OCI-LY7 (cell line): Measurements from ENCODE around the gene IPO7. TPM values are rescaled to one million over a fixed set of nuclear protein-coding genes. Genes with fewer than 3 reads are reported as not detected.

Source experiments
- BruUV-seq: library from RNA; stranded (reverse); fragments of 400-500 nt; replicated peaks from 2 replicates; lab custom pipeline; 2021; lab: Mats Ljungman, UMichigan
- CTCF ChIA-PET: fragments of 300-600 bp; sonication (Branson Sonifier 250); formaldehyde crosslinking; loops from one replicate; lab custom pipeline; 2022; ENCODE audit warnings: antibody characterized with exemption; ENCODE audit not compliant: unreplicated experiment; lab: Charles Lee
- POLR2A ChIA-PET: fragments of 300-600 bp; sonication (Branson Sonifier 250); formaldehyde crosslinking; loops from one replicate; lab custom pipeline; 2022; ENCODE audit warnings: antibody characterized with exemption; lab: Charles Lee
- DNase-seq: peaks from one replicate; pipeline ENCODE4 v3.0.0-alpha.2; 2015; ENCODE audit warnings: low spot score
- H2AFZ ChIP-seq: fragments of 200-600 bp; sonication (generic), shearing (Covaris generic); 2 replicates; pipeline ENCODE4 v1.6.1; 2014; ENCODE audit warnings: mild to moderate bottlenecking, antibody characterized with exemption, low read length, moderate library complexity
- H3K27ac ChIP-seq: fragments of 200-600 bp; sonication (generic); 2 replicates; pipeline ENCODE4 v1.5.1; 2014; ENCODE audit warnings: mixed run types, low read depth, mild to moderate bottlenecking, moderate library complexity, low read length, inconsistent platforms; ENCODE audit not compliant: poor library complexity, severe bottlenecking
- H3K36me3 ChIP-seq: fragments of 200-600 bp; sonication (generic); 2 replicates; pipeline ENCODE4 v1.6.1; 2014; ENCODE audit warnings: mild to moderate bottlenecking, antibody characterized with exemption, low read length, moderate library complexity, mixed read lengths; ENCODE audit not compliant: insufficient read depth
- H3K4me1 ChIP-seq: fragments of 200-600 bp; sonication (generic); 2 replicates; pipeline ENCODE4 v1.5.1; 2014; ENCODE audit warnings: mild to moderate bottlenecking, low read length; ENCODE audit not compliant: insufficient read depth, poor library complexity, severe bottlenecking
- H3K4me2 ChIP-seq: fragments of 200-600 bp; sonication (generic); 2 replicates; pipeline ENCODE4 v1.6.1; 2014; ENCODE audit warnings: mild to moderate bottlenecking, low read length
- H3K4me3 ChIP-seq: fragments of 200-600 bp; sonication (generic); 2 replicates; pipeline ENCODE4 v1.5.1; 2014; ENCODE audit warnings: mild to moderate bottlenecking, low read depth, low read length; ENCODE audit not compliant: poor library complexity, severe bottlenecking
- H3K79me2 ChIP-seq: fragments of 200-600 bp; sonication (generic); 2 replicates; pipeline ENCODE4 v1.6.1; 2016; ENCODE audit warnings: low read depth, mild to moderate bottlenecking, low read length, moderate library complexity, mixed read lengths; ENCODE audit not compliant: insufficient read depth
- H3K9me2 ChIP-seq: fragments of 200-600 bp; sonication (generic); 2 replicates; pipeline ENCODE4 v1.6.1; 2016; ENCODE audit warnings: mild to moderate bottlenecking, low read length, mixed read lengths; ENCODE audit not compliant: insufficient read depth
- H3K9me3 ChIP-seq: fragments of 200-600 bp; sonication (generic); 2 replicates; pipeline ENCODE4 v1.6.1; 2014; ENCODE audit warnings: mild to moderate bottlenecking, mixed run types, low read length, mixed read lengths
- H4K20me1 ChIP-seq: fragments of 200-600 bp; sonication (generic); 2 replicates; pipeline ENCODE4 v1.6.1; 2014; ENCODE audit warnings: mild to moderate bottlenecking, antibody characterized with exemption, low read length, moderate library complexity, mixed read lengths; ENCODE audit not compliant: insufficient read depth
- CTCF ChIP-seq: fragments of 200-600 bp; sonication (generic); conservative IDR thresholded peaks from 2 replicates; pipeline ENCODE4 v1.5.1; 2014; ENCODE audit warnings: mild to moderate bottlenecking, antibody characterized with exemption, low read length, moderate library complexity, mixed read lengths
- EZH2phosphoT487 ChIP-seq: fragments of 200-600 bp; sonication (generic); IDR thresholded peaks from 2 replicates; pipeline ENCODE4 v1.6.1; 2018; ENCODE audit warnings: low read depth, borderline replicate concordance, mild to moderate bottlenecking, mixed run types, antibody characterized with exemption, low read length, moderate library complexity, mixed read lengths
- intact Hi-C: fragments of 100-400 bp; cut with micrococcal nuclease; formaldehyde crosslinking; loops from one replicate; pipeline ENCODE4 v1.10.0; 2022; ENCODE audit not compliant: unreplicated experiment
- total RNA-seq, 2 experiments: library from RNA; depleted of rRNA in 1 of 2; stranded (reverse); fragments of >200 nt in 1 of 2; shearing (Covaris generic) in 1 of 2; gene quantifications; 2 replicates each; pipeline ENCODE4 v1.2.3, GENCODE V29; 2014 to 2022

The IPO7 gene
- total RNA-seq, 2 experiments from 2014 or later: 120 to 160 TPM

DNA sequence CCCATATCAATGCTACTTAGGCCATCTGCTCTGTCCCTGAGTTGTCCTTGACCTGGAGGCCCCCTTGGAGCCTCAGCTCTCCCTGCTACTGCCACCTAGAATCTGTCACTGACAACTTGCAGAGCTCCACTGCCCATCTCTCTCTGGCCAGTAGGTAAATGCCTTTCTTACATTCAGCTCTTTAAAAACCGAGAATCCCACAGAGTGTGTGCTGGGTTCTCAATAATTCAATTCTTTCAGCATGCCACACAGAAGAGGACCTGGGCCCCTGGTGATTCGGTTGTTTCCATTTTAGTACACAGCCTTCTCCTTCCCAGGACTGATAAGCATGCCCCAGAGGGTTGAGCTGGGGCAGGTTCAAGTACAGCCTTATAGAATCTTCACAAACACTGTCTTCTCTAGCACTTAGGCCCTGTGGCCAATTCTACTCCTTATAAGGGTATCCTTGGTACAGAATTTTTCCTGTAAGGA, 22.0 kb upstream of the IPO7 start:
- Histone ChIP-seq H3K9me2 (no peaks in the 10 kb centered on the region), H3K79me2 (no peaks in the 10 kb centered on the region), H4K20me1 (no peaks in the 10 kb centered on the region), H3K27ac (no peak overlapping the region), H3K4me2 (no peak overlapping the region), H3K4me1 (peaks cover 5% of the 10 kb centered on the region), H3K36me3 (no peaks in the 10 kb centered on the region), H3K9me3 (no peaks in the 10 kb centered on the region), H3K4me3 (no peak overlapping the region), H2AFZ (no peak overlapping the region)
- BruUV-seq: no TSS peak
- intact Hi-C loops: no loop called here
- ChIA-PET POLR2A (interaction anchor here (0.5 to 0.9 kb wide), 4 partner anchors 11 to 86 kb away, joined by 3 read pairs; no protein-coding TSS in a partner anchor), CTCF (no interaction called here)
- DNase-seq: no peak
- TF ChIP-seq CTCF: no peak
- TF ChIP-seq EZH2phosphoT487: no peak

DNA sequence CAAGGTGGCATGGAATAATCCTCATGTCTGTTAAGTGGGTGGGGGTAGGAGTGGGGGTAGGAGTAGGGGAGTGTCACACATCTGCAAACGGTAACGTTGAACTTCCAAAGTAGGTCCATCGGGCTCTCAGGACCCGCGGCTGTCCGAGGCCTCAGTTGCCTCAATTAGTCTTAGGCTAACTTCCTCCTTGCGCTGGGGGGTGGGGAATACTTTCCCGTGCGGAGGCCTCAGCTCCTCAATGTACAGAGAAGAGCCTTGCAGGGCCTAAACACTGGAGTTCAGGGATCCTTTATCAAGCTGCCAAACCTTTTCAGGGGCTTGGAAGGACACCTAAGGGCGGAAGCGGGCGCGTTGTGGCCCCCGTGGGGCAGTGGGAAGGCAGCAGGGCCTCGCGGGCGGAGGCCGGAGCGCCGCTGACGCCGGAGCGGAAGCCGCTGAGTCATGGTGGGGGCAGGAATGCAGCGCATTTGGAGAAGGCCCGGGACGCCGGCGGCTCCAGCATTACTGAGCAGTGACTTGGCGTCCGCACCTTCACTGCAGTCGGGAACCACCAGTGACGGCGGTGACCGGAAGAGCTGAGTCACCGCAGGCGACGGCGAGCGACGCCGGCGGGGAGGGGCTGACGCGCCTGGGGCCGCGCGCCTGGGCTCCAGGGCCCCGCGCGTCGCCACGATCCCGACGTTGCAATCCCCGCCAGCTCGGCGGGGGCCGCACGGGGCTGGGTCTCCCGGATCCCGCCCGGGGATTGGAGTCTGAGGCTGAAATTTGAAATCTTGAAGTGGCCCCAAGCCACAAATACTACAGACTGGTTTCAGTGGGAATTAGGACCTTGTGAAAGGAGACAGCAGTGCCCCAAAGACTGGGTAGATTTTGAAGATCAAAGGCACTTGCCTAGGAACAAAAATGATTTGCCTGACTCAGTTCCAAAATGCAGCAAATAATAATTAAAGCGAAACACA, 20.2 kb upstream of the IPO7 start:
- H4K20me1 ChIP-seq: no peaks in the 10 kb centered on the region
- TSS peak; percentile 94 for BruUV-seq
- peak overlapping the region; percentile 83 for H2AFZ ChIP-seq
- no peaks in the 10 kb centered on the region for H3K9me3 ChIP-seq
- intact Hi-C loops: loop anchor here (1.0 kb wide), 1 partner anchor 20 kb away; the partner anchor contains the start of gene IPO7
- peak overlapping the region; percentile 65 for H3K4me3 ChIP-seq
- H3K4me2 ChIP-seq: peak overlapping the region; percentile 59
- H3K9me2 ChIP-seq: no peaks in the 10 kb centered on the region
- H3K79me2 ChIP-seq: no peaks in the 10 kb centered on the region
- TF ChIP-seq CTCF (no peak), EZH2phosphoT487 (no peak)
- DNase-seq: peak; percentile 75
- peak overlapping the region; percentile 31 for H3K27ac ChIP-seq
- no peaks in the 10 kb centered on the region for H3K36me3 ChIP-seq
- ChIA-PET CTCF (no interaction called here), POLR2A (interaction anchor here (0.5 to 1.7 kb wide), 14 partner anchors 10 to 405 kb away, joined by 3 to 6 read pairs (median 4); no protein-coding TSS in a partner anchor)
- H3K4me1 ChIP-seq: peaks cover 5% of the 10 kb centered on the region
